NCI-H2196 treated with DMSO at 0.1 percent for 48 hours (cell line): ENCODE results near the gene CADPS.

ENCODE experiments used
- DNase-seq: peaks from one replicate; lab custom pipeline; 2025; ENCODE audit not compliant: unreplicated experiment; lab: John Stamatoyannopoulos, UW

CADPS gene

GRCh38 chr3:62365391-62366125, 509.7 kb downstream of the CADPS start:
- DNase-seq = no peak

- DNase-seq = no peak
Measured at GRCh38 chr3:62364191-62364590, 511.0 kb downstream of the CADPS start.

GRCh38 chr3:62363275-62363674, 511.9 kb downstream of the CADPS start:
- no peak for DNase-seq

- no peak for DNase-seq
Measured at GRCh38 chr3:62361824-62362223, 513.4 kb downstream of the CADPS start.

GRCh38 chr3:62361261-62361660, 514.0 kb downstream of the CADPS start:
- no peak for DNase-seq

GRCh38 chr3:62359531-62359930, 515.7 kb downstream of the CADPS start:
- DNase-seq = no peak

- DNase-seq = no peak
Measured at GRCh38 chr3:62356356-62356755, 518.9 kb downstream of the CADPS start.

- no peak for DNase-seq
Measured at GRCh38 chr3:62355703-62356102, 519.5 kb downstream of the CADPS start.
